Osteoblast (primary cell): ENCODE data around the gene TBC1D9. TPM values are rescaled to one million over a fixed set of nuclear protein-coding genes. Genes with fewer than 3 reads are reported as not detected.

Experiments used
- DNase-seq: peaks from one replicate; pipeline ENCODE4 v3.0.0; 2011; ENCODE audit warnings: low spot score, mixed read lengths; ENCODE audit not compliant: insufficient read length; ENCODE audit errors: missing footprints
- H2AFZ ChIP-seq: 2 replicates; pipeline ENCODE4 v1.6.0; 2011; ENCODE audit warnings: mild to moderate bottlenecking, low read length
- H3K27ac ChIP-seq: 2 replicates; pipeline ENCODE4 v1.5.1; 2011; ENCODE audit warnings: mild to moderate bottlenecking, low read depth, low read length, moderate library complexity
- H3K27me3 ChIP-seq: 2 replicates; pipeline ENCODE4 v1.6.0; 2012; ENCODE audit warnings: mild to moderate bottlenecking, control low read depth, inconsistent platforms, low read length, moderate library complexity; ENCODE audit not compliant: insufficient read depth
- H3K36me3 ChIP-seq: 2 replicates; pipeline ENCODE4 v1.5.1; 2011; ENCODE audit warnings: mild to moderate bottlenecking, low read length, control low read depth, moderate library complexity; ENCODE audit not compliant: insufficient read depth
- H3K4me1 ChIP-seq: 2 replicates; pipeline ENCODE4 v1.5.1; 2011; ENCODE audit warnings: mild to moderate bottlenecking, low read length, control low read depth, moderate library complexity; ENCODE audit not compliant: insufficient read depth
- H3K4me2 ChIP-seq: 2 replicates; pipeline ENCODE4 v1.6.0; 2011; ENCODE audit warnings: mild to moderate bottlenecking, low read length; ENCODE audit not compliant: insufficient read depth
- H3K4me3 ChIP-seq: fragments of 200-600 bp; sonication (generic); 3 replicates; pipeline ENCODE4 v1.5.1; 2012; ENCODE audit warnings: mild to moderate bottlenecking, low read length, inconsistent platforms; ENCODE audit not compliant: insufficient read depth
- H3K79me2 ChIP-seq: 2 replicates; pipeline ENCODE4 v1.6.0; 2012; ENCODE audit warnings: mild to moderate bottlenecking, low read length, control low read depth, inconsistent platforms; ENCODE audit not compliant: insufficient read depth
- H3K9me3 ChIP-seq: 2 replicates; pipeline ENCODE4 v1.5.1; 2011; ENCODE audit warnings: low read depth, low read length, control low read depth
- H4K20me1 ChIP-seq: 2 replicates; pipeline ENCODE4 v1.6.0; 2012; ENCODE audit warnings: mild to moderate bottlenecking, low read length, control low read depth; ENCODE audit not compliant: insufficient read depth
- CTCF ChIP-seq: IDR thresholded peaks from 2 replicates; pipeline ENCODE4 v1.5.1; 2011; ENCODE audit warnings: mild to moderate bottlenecking, low read depth, low read length, moderate library complexity; ENCODE audit errors: extremely low read depth
- total RNA-seq: library from RNA; depleted of rRNA; stranded (reverse); fragments of >200 nt; gene quantifications from 2 replicates; pipeline ENCODE4 v1.2.3, GENCODE V29; 2012

TBC1D9 gene
- total RNA-seq, 1 donor, result 19.5 TPM

DNA sequence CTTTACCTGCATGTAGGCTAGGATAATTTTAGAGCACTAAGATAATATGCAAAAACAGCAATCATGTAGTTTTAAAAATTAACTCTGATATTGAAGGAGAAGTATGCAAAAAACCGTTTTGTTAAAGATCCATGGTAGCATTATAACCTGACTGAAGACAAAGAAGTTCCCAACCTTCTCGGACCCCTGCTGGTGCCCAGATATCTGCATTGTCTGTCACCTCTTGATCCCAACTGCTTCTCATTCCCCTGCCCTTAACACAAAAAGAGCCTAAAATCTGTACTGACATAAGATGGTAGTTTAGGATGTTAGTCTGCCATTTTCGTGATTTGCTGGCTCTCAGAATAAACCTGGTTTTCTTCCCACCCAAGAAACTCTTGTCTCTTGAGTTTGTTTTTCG lies 125.9 kb downstream of the TBC1D9 start:
- H3K4me2 ChIP-seq, result no peak overlapping the region
- no peaks in the 10 kb centered on the region for H3K79me2 ChIP-seq
- no peak for DNase-seq
- H3K36me3 ChIP-seq, result no peaks in the 10 kb centered on the region
- H3K27me3 ChIP-seq, result no peaks in the 10 kb centered on the region
- no peak overlapping the region for H3K27ac ChIP-seq
- H2AFZ ChIP-seq, result no peak overlapping the region
- H3K4me3 ChIP-seq, result no peak overlapping the region
- TF ChIP-seq CTCF, result no peak
- H4K20me1 ChIP-seq, result no peaks in the 10 kb centered on the region
- H3K9me3 ChIP-seq, result no peaks in the 10 kb centered on the region
- H3K4me1 ChIP-seq, result no peaks in the 10 kb centered on the region

GRCh38 chr4:140628016-140628415 lies 128.2 kb downstream of the TBC1D9 start:
- H3K27ac ChIP-seq, result no peak overlapping the region
- H3K36me3 ChIP-seq, result no peaks in the 10 kb centered on the region
- no peak overlapping the region for H2AFZ ChIP-seq
- H3K9me3 ChIP-seq, result no peaks in the 10 kb centered on the region
- no peaks in the 10 kb centered on the region for H3K4me1 ChIP-seq
- no peaks in the 10 kb centered on the region for H3K27me3 ChIP-seq
- H3K4me2 ChIP-seq, result no peak overlapping the region
- H4K20me1 ChIP-seq, result no peaks in the 10 kb centered on the region
- no peak for TF ChIP-seq CTCF
- H3K79me2 ChIP-seq, result no peaks in the 10 kb centered on the region
- no peak for DNase-seq
- no peak overlapping the region for H3K4me3 ChIP-seq

GRCh38 chr4:140626661-140627376 lies 129.4 kb downstream of the TBC1D9 start:
- H3K4me1 ChIP-seq, result no peaks in the 10 kb centered on the region
- no peak overlapping the region for H3K4me3 ChIP-seq
- no peak overlapping the region for H2AFZ ChIP-seq
- no peak overlapping the region for H3K27ac ChIP-seq
- no peak for TF ChIP-seq CTCF
- no peaks in the 10 kb centered on the region for H3K36me3 ChIP-seq
- no peak for DNase-seq
- H4K20me1 ChIP-seq, result no peaks in the 10 kb centered on the region
- no peaks in the 10 kb centered on the region for H3K27me3 ChIP-seq
- no peaks in the 10 kb centered on the region for H3K9me3 ChIP-seq
- H3K4me2 ChIP-seq, result no peak overlapping the region
- no peaks in the 10 kb centered on the region for H3K79me2 ChIP-seq

DNA sequence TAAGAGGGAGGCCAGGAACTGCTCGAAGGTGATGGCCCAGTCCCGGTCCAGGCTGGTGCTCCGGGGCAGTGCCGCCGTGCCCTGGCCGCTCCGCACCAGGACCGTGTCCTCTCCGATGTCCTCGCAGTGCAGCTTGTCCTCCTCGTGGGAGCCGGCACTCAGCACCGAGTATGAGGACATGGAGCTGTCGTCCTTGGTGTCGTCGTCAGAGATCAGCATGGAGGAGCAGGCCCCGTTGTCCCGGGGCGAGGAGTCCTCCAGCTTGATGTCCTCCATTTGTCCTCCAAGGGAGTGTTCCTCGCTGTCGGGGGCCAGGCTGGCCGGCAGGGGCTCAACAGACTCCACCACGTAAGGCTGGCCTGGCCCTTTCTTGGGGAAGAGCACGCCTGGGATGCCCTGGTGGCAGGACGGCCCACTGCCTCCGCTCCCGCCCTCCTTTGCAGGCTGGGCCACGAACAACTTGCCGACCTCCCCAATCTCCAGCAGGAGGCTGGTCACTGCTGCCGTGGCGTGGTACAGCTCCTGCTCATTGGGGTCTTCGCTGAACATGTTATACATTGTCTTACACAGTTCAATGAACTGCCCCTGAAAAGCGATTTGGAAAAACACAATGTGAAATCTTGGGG lies 133.7 kb downstream of the TBC1D9 start:
- H3K9me3 ChIP-seq, result no peaks in the 10 kb centered on the region
- H3K27me3 ChIP-seq, result no peaks in the 10 kb centered on the region
- no peak overlapping the region for H2AFZ ChIP-seq
- no peak overlapping the region for H3K27ac ChIP-seq
- no peaks in the 10 kb centered on the region for H4K20me1 ChIP-seq
- H3K79me2 ChIP-seq, result no peaks in the 10 kb centered on the region
- H3K4me2 ChIP-seq, result no peak overlapping the region
- H3K4me1 ChIP-seq, result no peaks in the 10 kb centered on the region
- TF ChIP-seq CTCF, result no peak
- no peaks in the 10 kb centered on the region for H3K36me3 ChIP-seq
- DNase-seq, result no peak
- H3K4me3 ChIP-seq, result no peak overlapping the region
